Measurements from ENCODE around the gene CERK.

CERK gene

GRCh38 chr22:46697811-46698515, 40.1 kb downstream of the CERK start:
- DNase-seq, result no peak

- no peak for DNase-seq
Observed at GRCh38 chr22:46696614-46697013, 41.4 kb downstream of the CERK start.

DNA sequence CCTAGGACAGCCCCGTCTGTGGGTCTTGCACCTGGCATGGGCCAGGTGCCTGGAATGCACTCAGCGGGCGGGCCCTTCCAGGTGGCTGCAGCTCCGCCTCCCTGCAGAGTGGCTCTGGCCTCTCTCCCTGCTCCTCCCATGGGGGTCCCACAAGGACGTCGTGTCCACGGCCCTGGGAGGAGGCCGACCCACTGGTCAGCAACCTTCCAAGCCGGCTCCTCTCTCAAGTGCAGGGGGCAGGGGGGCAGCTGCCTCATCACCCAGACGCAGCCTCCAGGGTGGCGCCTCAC, 41.9 kb downstream of the CERK start:
- no peak for DNase-seq

GRCh38 chr22:46695346-46696228, 42.5 kb downstream of the CERK start:
- DNase-seq, result no peak

DNA sequence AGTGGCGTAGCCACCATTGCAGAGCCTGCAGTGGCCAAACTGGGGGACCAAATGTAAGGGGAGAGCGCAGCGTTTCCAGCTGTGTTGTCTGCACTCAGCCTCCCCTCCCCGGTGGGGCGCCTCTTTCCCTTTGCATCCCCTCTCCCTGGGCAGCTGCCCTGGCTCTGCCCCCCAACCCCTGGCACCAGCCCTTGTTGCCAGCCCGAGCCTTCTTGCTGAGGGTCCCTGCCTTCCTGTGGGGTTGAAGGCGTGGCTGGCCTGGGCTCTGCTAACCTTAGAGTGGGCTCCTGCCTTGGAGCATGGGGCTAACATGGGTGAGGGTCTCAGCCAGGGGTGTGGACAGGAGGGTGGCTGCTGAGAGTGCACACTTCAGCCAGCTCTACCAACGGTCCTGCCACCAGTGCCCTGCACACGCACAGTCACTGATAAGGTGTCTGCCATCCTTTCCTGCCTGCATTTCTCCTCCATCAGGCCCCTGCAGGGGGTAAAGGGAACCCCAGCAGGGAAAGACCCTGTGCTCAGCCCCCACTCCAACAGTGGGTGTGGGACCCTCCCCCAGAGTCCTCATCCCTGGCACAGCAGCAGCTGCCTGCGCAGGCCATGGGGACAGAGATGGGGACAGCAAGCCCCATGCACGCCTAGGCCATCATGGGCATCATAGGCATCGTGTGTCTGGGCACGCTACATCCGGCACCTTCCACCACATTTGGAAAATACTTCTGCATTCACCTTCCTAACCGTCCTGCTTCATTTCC, 43.5 kb downstream of the CERK start:
- DNase-seq, result no peak

DNA sequence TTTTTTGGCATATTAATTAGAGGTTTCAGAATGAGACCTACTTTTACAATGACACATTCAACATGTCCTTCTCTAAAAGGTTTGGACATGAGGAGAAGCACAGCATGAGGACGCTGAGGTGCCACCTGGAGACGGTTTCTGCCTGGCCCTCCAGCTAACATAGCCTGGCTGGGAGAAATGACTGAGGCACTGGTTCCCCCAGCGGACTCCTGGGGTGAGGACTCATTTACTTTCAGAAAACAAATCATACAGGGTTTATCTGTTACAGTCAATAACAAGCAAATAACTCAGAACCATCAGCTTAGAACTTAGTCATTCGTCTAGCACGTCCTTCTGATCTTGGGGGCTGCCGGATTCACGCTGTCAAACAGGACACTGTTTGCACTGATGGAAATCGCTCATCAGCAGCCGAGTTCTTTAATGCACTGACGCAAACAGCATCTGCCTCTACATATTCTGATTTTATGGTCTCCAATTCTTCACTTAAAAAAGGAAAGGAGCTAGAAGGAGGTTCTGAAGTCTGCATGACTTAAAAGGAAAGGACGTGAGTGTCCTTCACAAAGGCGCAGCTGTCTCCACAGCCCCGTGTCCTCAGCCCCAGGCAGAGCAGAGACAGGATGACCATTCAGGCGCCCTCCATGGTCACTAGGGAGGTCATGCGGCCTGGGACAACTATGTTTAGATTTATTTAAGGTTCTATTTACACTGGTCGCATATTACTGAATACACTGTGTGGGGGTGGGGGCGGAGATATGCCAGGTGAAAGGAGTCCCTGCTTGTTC, 44.2 kb downstream of the CERK start:
- no peak for DNase-seq

DNA sequence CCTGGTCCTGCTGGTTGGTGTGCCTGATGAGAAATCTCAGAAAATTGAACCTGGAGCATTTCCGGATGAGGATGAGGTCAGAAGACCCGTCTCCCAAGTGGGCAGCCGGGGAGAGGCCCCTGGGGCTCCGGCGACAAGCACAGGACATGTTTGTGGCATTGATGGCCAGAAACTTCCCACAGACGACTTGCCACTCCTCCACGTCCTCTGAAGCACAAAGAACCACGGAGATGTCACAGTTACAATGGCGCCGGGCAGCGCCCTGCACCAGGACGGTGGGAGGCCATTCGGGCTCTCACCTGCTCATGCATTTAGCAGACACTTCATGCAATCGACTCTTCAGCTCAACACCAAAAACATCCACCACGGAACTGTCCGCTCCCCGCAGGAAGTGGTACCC, 46.5 kb downstream of the CERK start:
- no peak for DNase-seq

GRCh38 chr22:46690146-46690545, 47.9 kb downstream of the CERK start:
- DNase-seq, result no peak

DNA sequence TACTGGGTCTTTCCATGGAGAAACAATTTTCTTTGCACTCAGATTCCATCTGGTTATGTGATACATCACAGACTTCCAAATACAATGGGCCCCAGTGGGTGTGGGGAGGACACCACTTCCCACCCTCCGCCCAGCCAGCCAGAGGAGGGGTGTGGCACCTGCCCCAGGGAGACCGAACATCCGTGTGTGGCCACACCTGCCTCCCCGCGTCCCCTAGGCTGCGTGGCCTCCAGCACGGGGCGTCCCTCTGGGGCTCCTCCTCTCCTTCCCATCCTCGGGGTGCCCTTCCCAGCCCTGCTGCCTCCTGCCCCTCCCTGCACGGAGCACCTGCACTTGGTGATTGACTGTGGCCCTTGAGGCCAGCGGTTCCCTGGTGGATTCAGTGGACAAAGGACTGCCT, 49.1 kb downstream of the CERK start:
- no peak for DNase-seq

DNA sequence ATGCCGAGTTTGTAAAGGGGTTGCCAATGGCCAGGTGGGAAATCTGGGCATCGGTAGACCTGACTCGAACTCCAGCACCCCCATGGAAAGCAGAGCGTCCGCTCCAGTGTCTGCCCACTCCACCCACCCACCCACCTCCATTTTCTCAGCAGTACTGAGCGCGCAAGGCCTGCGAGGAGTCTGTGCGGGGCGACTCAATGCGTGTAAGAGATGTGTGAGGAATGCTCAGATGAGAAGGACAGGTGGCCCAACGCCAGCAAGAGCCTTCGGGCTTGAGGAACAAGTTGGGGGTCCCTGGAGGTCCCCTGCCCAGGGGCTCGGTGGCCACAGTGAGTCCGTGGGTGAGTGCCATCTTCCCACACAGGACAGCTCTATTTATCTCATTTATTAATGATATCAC, 50.6 kb downstream of the CERK start:
- no peak for DNase-seq

DNA sequence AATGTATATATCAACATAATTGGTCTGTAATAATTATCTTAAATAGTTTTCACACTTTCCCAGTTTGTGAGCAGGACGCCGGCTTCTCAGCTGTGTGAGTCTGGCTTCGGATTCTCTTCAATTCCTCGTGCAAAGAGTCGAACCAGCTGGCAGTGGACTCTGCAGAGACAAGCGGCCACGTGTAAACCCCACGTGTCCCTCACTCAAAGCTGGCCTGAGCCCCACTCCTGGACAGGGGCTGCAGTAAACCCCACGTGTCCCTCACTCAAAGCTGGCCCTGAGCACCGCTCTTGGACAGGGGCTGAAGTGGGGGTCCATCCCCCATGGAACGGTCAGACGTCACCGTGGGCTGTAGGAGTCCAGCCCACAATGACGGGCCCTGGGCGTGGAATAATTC, 51.0 kb downstream of the CERK start:
- no peak for DNase-seq

DNA sequence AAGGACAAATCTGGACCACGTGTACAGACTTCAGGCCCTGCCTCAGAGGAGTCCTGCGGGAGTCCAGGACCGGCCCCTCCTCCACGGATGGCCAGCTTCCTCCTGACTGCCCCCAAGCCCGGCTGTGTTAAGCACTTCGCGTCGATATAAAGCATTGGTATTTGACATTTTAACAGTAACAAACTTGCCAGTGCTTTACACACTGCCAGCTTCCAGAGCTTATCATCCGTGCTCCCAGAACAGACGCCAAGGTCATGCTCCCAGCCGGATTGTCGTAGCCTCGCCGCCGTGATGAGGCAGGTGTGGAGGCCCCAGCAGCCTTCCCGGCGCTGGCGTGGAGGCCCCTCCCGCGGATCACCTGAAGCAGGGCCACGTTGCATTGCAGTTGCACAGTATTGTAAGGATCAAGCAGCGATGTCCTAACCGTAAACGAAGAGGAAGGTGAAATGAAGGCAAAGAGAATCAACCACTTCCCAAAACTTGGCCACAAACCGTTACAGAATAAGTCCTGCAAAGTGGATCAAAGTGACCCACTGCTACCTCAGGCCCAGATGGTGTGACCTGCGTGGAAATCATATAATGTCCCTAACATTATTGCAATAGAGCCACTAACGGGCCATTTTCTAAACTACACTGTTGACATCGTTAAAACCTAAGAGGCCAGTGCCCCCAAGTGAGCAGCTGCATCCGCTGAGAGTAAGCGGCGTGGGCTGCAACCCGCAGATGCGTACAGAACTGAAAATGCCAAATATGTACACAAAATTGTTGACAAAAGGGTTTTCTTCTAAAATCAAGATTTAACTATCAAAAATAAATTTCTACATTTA, 51.6 kb downstream of the CERK start:
- DNase-seq, result no peak

- DNase-seq, result no peak
Observed at GRCh38 chr22:46684706-46685105, 53.3 kb downstream of the CERK start.

- DNase-seq, result no peak
Observed at GRCh38 chr22:46682011-46682731, 55.9 kb downstream of the CERK start.

- DNase-seq, result no peak
Observed at GRCh38 chr22:46681010-46681409, 57.0 kb downstream of the CERK start.

DNA sequence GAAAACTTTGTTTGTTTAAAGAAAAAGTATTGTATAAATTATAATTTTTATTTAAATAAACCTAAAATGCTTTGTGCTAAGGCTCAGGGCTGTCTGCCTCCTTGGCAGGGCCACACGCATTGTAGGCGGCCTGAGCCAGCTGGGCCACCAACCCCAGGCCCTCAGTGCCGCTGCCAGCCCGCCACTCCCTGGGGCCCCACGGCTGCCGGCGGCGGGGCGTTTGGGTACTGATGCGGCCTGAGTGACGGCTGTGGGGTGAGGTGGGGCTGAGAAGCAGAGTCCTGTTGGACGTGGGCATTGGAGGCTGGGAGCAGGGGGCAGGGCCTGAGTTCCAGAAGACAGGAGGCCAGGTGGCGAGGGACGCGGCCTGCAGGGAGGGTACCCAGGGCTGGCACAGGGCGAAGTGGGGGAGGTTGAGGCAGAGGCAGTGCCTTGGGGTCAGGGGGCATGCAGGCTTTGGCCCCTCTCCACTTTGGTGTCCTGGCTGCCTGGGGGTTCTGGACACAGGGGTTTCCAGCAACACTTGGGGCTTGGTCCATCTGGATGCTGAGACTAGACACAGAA, 58.3 kb downstream of the CERK start:
- DNase-seq, result no peak

DNA sequence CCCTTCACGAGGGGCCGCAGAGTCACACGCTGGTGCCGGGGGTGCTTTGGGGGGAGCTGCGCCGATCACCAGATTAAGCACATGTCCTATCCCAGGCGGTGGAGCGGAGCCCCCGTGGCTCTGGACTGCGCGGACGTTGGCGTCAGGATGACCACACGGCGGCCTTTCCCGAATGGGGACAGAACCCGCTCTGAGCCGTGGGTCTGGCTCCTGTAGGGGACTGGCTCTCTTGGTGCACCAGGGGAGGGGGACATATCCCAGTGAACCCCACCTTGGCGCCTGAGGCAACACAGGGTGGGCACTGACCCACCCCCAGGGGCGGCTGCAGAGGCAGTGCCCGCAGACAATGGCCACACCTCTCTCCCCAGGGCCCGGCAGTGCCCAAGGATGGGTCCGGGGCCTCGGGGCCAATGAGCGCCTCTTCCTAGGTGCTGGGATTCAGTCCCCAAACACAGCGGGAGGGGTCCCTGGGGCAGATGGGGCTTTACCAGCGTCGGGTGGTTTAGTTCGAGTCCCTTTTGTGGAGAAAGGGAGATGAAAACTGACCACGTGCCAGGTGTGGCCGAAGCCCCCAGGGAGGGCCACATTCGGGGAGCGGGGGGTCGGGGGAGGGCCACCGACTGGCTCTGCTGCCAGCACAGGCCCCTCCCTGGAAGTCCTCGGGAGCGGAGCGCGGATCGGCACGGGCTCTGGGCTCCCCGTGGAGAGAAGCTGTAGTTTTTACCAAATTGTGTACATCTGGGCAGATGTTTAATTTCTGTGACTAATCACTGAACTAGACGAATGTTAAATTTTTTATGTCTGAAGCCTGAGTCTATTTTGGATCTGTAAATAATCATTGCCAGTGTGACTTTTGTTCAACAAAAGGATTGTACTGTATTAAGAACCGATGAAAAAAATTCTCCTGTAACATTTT, 59.0 kb downstream of the CERK start:
- DNase-seq, result no peak

- DNase-seq, result no peak
Observed at GRCh38 chr22:46678003-46678657, 59.9 kb downstream of the CERK start.

DNA sequence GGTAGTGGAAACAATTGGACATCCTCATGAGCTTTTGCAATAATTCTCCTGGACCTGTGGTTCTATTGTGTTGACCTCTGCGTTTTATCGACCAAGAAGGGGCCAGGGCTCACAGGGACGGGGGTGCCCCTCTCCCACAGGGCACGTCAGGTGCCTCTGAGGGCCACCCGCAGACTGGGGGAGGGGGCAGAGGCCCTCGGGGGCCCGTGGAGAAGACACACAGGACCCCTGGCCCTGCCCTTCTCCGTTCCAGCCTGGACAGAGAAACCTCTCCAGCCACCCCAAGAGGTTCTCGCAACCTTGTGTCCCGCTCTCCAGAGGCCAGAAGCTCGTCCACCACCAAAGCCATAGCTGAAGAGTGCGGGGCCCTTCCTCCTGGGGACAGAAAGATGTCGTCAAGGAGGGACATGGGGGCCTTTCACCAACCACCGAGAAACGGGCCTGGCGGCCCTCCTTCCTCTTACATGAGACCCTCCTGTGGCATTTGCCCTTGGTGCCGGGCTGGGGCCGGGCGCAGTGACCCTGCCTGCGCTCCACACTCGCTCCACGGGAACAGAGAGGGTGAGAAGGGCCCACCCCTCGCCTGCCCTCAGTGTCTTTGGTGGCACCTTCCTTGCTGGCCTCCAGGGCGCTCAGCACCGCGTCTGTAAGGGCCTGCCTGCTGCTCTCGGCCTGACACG, 60.6 kb downstream of the CERK start:
- DNase-seq, result no peak

All from activated CD8-positive, alpha-beta memory T cell treated with anti-CD3 and anti-CD28 coated beads, Interleukin-2, amount 50 U/mL, for 48 hours (primary cell).